Stimulated activated CD4-positive, alpha-beta T cell treated with anti-CD3 and anti-CD28 coated beads, TNF-alpha, amount 100 ng/mL, for 4 hours (primary cell): ENCODE measurements around the gene UQCRQ.

ENCODE experiments used
- DNase-seq, 3 experiments: peaks; one replicate each; pipeline ENCODE4 v3.0.0-alpha.2; 2020; ENCODE audit warnings: low read depth in 3 of 3

Gene UQCRQ

GRCh38 chr5:132915681-132916080 is 49.2 kb downstream of the UQCRQ start:
- DNase-seq: no peak

GRCh38 chr5:132916086-132916485 is 49.6 kb downstream of the UQCRQ start:
- no peak for DNase-seq
